SK-N-MC (cell line): ENCODE data around the gene MFSD8.

Source experiments
- EZH2 ChIP-seq: fragments of 200-600 bp; sonication (generic); IDR thresholded peaks from one replicate; pipeline ENCODE4 v1.6.1; 2017; ENCODE audit warnings: antibody characterized with exemption
- FOXP2 ChIP-seq: optimal IDR thresholded peaks from 2 replicates; pipeline ENCODE3; 2011; ENCODE audit warnings: mild to moderate bottlenecking, moderate library complexity; ENCODE audit not compliant: insufficient read depth; ENCODE audit errors: extremely low read length, control extremely low read depth
- POLR2AphosphoS5 ChIP-seq: IDR thresholded peaks from 2 replicates; pipeline ENCODE4 v1.6.1; 2012; ENCODE audit warnings: mild to moderate bottlenecking, low read depth, low read length, borderline replicate concordance

DNA sequence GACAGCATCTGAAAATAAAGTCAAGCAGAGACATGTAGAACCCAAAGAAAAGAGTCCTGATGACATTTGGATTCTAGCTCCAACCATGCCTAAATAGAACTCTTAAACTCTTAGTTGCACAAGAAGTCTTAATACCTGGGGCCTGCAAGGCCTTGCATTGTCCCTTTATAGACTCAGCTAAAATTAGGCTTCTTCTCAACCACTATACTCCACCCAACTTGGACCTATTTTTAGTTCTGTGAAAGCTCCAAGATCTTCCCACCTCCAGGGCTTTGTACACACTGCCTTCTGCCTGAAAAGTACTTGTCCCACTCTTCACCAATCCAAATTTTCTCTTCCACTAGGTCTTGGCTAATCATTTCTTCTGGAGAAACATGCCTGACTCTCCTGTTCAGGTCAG lies 47.8 kb downstream of the MFSD8 start:
- TF ChIP-seq EZH2 (no peak), POLR2AphosphoS5 (no peak), FOXP2 (no peak)
